ENCODE data around the gene TBPL2.

Gene TBPL2

DNA sequence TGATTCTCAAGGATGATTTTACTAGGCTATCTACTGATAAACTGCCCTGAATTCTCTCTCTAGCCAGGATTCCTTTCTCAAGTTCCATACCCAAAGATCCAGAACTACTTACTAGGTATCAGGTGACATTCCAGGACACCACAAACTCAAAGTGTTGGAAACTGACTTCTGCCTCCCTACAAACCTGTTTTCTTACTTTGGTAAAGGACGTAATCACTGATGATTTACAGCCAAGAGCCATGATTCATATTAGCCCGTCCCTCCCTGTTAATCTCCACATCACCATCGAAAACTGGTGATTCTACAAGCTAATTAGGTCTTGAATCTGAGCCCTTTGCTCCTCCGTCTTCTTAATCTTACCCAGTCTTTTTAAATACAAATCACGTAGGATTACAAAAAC, 27.7 kb downstream of the TBPL2 start:
- H3K4me3 ChIP-seq (replicated peaks; ENCODE audit: low read depth, low read length) = no peak overlapping the region
- no peak for DNase-seq (ENCODE audit: extremely low read depth, low read depth)
- no peak for TF ChIP-seq CTCF (IDR thresholded peaks at IDR 0.05; ENCODE audit: low read depth, low read length, missing control alignments)

DNA sequence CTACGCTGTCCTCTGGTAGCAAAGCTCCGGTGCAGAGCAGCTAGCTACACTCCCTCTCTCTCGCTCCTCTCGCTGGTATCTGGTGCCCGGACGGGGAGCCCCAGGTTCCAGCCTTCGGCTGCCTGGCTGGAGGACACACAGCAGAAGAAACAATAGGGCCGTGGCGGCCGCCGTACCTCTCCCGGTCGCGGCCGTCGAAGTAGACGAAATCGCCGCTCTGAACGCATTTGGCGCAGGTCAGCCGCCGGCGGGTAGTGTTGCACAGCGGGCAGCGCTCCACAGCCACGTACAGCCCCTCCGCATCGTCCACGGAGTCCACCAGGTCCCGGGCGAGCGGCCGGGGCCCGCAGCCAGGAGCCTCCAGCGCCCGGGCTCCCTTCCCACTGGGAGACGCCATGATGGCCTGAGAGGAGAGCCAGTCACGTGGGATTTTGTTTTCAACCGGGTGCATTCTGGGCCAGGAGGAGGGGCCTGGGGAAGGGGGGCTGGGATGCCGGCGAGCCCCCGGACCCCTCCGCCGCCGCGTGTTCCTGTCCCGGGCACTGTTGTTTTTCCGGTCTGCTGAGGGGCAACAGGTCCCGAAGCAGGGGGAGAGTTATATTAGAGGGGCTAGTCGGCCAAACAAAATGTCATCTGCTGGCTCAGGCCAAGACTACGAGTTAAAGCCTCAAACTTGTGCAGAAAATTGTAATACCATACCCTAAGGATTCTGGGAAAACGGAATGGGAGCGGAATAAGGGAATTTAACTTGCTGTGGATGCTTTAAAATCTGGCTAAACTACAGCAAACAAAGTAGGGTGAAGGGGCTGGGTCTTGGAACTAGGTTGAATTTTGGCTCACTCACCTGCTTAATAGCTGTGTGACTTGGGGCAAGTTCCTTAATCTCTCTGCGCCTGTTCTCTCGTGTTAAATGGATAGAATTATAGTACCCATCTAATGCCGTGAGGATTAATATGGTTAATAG, 28.7 kb downstream of the TBPL2 start, which contains the start of gene ATG14:
ATG14 (minus strand) TSS at position 405 of the 964 bp plus-strand sequence; CDS start at position 397, 8 bp downstream.
- peak within 1 kb of the TSS; percentile 85 for H3K4me3 ChIP-seq (replicated peaks; ENCODE audit: low read depth, low read length)
- TF ChIP-seq CTCF (IDR thresholded peaks at IDR 0.05; ENCODE audit: low read depth, low read length, missing control alignments) = no peak
- peak; percentile 61 for DNase-seq (ENCODE audit: extremely low read depth, low read depth)

GRCh38 chr14:55410876-55411275, 29.5 kb downstream of the TBPL2 start:
- no peak for DNase-seq (ENCODE audit: extremely low read depth, low read depth)
- no peak for TF ChIP-seq CTCF (IDR thresholded peaks at IDR 0.05; ENCODE audit: low read depth, low read length, missing control alignments)
- H3K4me3 ChIP-seq (replicated peaks; ENCODE audit: low read depth, low read length) = peak overlapping the region; percentile 85

GRCh38 chr14:55404173-55404854, 36.1 kb downstream of the TBPL2 start:
- peak; percentile 35 for DNase-seq (ENCODE audit: extremely low read depth, low read depth)
- H3K4me3 ChIP-seq (replicated peaks; ENCODE audit: low read depth, low read length) = no peak overlapping the region
- TF ChIP-seq CTCF (IDR thresholded peaks at IDR 0.05; ENCODE audit: low read depth, low read length, missing control alignments) = no peak

DNA sequence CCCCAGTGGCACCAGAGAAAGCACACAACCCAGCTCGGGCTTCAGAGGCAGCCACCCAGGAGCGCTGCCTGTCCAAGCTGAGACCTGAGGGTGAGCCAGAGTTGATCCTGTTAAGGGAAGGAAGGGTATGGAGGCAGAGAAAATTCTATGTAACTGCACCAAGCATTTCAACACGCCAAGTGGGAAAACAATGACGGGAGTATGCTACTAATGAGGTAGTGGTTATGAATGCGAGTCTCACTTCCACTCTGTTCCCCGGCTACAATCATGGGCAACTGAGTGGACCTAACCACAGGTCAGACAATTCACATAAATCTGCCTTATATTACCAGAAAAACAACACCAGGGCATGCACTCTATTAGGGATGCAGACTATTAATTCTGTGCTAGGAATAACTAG, 38.7 kb downstream of the TBPL2 start:
- no peak overlapping the region for H3K4me3 ChIP-seq (replicated peaks; ENCODE audit: low read depth, low read length)
- no peak for TF ChIP-seq CTCF (IDR thresholded peaks at IDR 0.05; ENCODE audit: low read depth, low read length, missing control alignments)
- no peak for DNase-seq (ENCODE audit: extremely low read depth, low read depth)

GRCh38 chr14:55399852-55400251, 40.6 kb downstream of the TBPL2 start:
- H3K4me3 ChIP-seq (replicated peaks; ENCODE audit: low read depth, low read length) = no peak overlapping the region
- no peak for TF ChIP-seq CTCF (IDR thresholded peaks at IDR 0.05; ENCODE audit: low read depth, low read length, missing control alignments)
- no peak for DNase-seq (ENCODE audit: extremely low read depth, low read depth)
